SK-N-SH treated with all-trans-retinoic acid at 6 μM for 48 hours (cell line): ENCODE measurements around the gene FSTL3.

Experiments
- ESRRG ChIP-seq: fragments of 250-450 bp; sonication (Bioruptor Pico); IDR thresholded peaks from 2 replicates; pipeline ENCODE4 v1.6.1; 2021; ENCODE audit warnings: mild to moderate bottlenecking
- ISL1 ChIP-seq: fragments of 250-450 bp; sonication (Bioruptor Pico); IDR thresholded peaks from 2 replicates; pipeline ENCODE4 v2.1.2; 2022; ENCODE audit warnings: mild to moderate bottlenecking, moderate library complexity
- OSR1 ChIP-seq: fragments of 250-450 bp; sonication (Bioruptor Pico); IDR thresholded peaks from 2 replicates; pipeline ENCODE4 v1.8.0; 2022; ENCODE audit warnings: moderate library complexity, mild to moderate bottlenecking, inconsistent platforms
- RARB ChIP-seq: fragments of 250-450 bp; sonication (Bioruptor Pico); IDR thresholded peaks from 2 replicates; pipeline ENCODE4 v1.8.0; 2021; ENCODE audit warnings: mild to moderate bottlenecking, moderate library complexity
- SNAI2 ChIP-seq: fragments of 250-450 bp; sonication (Bioruptor Pico); IDR thresholded peaks from 2 replicates; pipeline ENCODE4 v1.5.0; 2020; ENCODE audit warnings: mild to moderate bottlenecking, moderate library complexity
- ZFP3 ChIP-seq: fragments of 250-450 bp; sonication (Bioruptor Pico); IDR thresholded peaks from 2 replicates; pipeline ENCODE4 v1.5.0; 2020; ENCODE audit warnings: mild to moderate bottlenecking, moderate library complexity
- ZNF8 ChIP-seq: fragments of 450-650 bp; formaldehyde crosslinking; IDR thresholded peaks from 2 replicates; pipeline ENCODE4 v1.5.0; 2020; ENCODE audit warnings: mild to moderate bottlenecking, moderate library complexity
- TF ChIP-seq, protein P1 (sequence below): fragments of 250-450 bp; sonication (Bioruptor Pico); IDR thresholded peaks from 2 replicates; pipeline ENCODE4 v1.5.0; 2020; ENCODE audit warnings: mild to moderate bottlenecking, moderate library complexity
- TF ChIP-seq, protein P2 (sequence below): fragments of 250-450 bp; sonication (Bioruptor Pico); IDR thresholded peaks from 2 replicates; pipeline ENCODE4 v1.5.1; 2020; ENCODE audit warnings: low read depth, mild to moderate bottlenecking, moderate library complexity

DNA sequence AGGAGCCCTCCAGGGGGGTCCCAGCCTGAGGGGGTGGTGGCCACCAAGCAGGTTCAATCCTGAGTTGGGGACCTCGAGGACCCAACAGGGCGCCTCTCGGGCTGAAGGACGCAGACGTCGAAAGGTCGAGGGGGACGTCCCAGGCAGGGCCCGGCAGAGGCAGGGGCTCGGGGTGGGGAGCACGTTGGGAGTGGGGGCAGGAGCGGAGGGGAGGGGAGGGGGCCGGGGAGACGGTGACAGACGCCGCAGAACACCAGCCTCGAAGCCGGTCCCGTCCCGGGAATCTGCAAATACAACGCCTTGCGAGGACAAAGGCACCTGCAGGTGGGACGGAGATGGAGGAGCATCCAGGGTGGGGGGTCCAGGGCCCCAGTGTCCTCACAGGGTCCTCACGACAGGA is 32.5 kb upstream of the FSTL3 start:
- no peak for TF ChIP-seq ESRRG (CRISPR knock-in tag)
- TF ChIP-seq ISL1 (CRISPR knock-in tag) = no peak
- TF ChIP-seq ZFP3 = no peak
- no peak for TF ChIP-seq SNAI2
- TF ChIP-seq, protein P1, sequence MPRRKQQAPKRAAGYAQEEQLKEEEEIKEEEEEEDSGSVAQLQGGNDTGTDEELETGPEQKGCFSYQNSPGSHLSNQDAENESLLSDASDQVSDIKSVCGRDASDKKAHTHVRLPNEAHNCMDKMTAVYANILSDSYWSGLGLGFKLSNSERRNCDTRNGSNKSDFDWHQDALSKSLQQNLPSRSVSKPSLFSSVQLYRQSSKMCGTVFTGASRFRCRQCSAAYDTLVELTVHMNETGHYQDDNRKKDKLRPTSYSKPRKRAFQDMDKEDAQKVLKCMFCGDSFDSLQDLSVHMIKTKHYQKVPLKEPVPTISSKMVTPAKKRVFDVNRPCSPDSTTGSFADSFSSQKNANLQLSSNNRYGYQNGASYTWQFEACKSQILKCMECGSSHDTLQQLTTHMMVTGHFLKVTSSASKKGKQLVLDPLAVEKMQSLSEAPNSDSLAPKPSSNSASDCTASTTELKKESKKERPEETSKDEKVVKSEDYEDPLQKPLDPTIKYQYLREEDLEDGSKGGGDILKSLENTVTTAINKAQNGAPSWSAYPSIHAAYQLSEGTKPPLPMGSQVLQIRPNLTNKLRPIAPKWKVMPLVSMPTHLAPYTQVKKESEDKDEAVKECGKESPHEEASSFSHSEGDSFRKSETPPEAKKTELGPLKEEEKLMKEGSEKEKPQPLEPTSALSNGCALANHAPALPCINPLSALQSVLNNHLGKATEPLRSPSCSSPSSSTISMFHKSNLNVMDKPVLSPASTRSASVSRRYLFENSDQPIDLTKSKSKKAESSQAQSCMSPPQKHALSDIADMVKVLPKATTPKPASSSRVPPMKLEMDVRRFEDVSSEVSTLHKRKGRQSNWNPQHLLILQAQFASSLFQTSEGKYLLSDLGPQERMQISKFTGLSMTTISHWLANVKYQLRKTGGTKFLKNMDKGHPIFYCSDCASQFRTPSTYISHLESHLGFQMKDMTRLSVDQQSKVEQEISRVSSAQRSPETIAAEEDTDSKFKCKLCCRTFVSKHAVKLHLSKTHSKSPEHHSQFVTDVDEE (CRISPR knock-in tag) = no peak
- no peak for TF ChIP-seq RARB (CRISPR knock-in tag)
- TF ChIP-seq, protein P2, sequence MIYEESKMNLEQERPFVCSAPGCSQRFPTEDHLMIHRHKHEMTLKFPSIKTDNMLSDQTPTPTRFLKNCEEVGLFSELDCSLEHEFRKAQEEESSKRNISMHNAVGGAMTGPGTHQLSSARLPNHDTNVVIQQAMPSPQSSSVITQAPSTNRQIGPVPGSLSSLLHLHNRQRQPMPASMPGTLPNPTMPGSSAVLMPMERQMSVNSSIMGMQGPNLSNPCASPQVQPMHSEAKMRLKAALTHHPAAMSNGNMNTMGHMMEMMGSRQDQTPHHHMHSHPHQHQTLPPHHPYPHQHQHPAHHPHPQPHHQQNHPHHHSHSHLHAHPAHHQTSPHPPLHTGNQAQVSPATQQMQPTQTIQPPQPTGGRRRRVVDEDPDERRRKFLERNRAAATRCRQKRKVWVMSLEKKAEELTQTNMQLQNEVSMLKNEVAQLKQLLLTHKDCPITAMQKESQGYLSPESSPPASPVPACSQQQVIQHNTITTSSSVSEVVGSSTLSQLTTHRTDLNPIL (CRISPR knock-in tag) = no peak
- no peak for TF ChIP-seq OSR1 (CRISPR knock-in tag)
- TF ChIP-seq ZNF8 (CRISPR knock-in tag) = no peak
